HG03045 (cell line): ENCODE measurements around the gene ATP1A2.
A peak's percentile ranks its signal among the peaks of the same experiment; 100 is the strongest.

ENCODE experiments used
- ATAC-seq: cut with Tn5 transposase; IDR thresholded peaks from one replicate; pipeline ENCODE4 v1.9.1; 2021; ENCODE audit warnings: mild to moderate bottlenecking, moderate library complexity; ENCODE audit not compliant: unreplicated experiment

ATP1A2 gene

GRCh38 chr1:160084771-160085321, 30.7 kb upstream of the ATP1A2 start:
- no peak for ATAC-seq

GRCh38 chr1:160085686-160086455, 29.7 kb upstream of the ATP1A2 start:
- no peak for ATAC-seq

- ATAC-seq = no peak
Measured at GRCh38 chr1:160086456-160086892, 29.1 kb upstream of the ATP1A2 start.

- ATAC-seq = no peak
Measured at GRCh38 chr1:160087118-160087662, 28.4 kb upstream of the ATP1A2 start.

GRCh38 chr1:160089883-160090282, 25.7 kb upstream of the ATP1A2 start:
- no peak for ATAC-seq

GRCh38 chr1:160090760-160091159, 24.8 kb upstream of the ATP1A2 start:
- ATAC-seq = no peak

GRCh38 chr1:160091666-160092223, 23.8 kb upstream of the ATP1A2 start:
- ATAC-seq = no peak

- ATAC-seq = no peak
Measured at GRCh38 chr1:160092366-160093068, 23.0 kb upstream of the ATP1A2 start.

GRCh38 chr1:160093069-160093395, 22.5 kb upstream of the ATP1A2 start:
- ATAC-seq = no peak

- no peak for ATAC-seq
Measured at GRCh38 chr1:160093624-160094290, 21.8 kb upstream of the ATP1A2 start.

- no peak for ATAC-seq
Measured at GRCh38 chr1:160094291-160094625, 21.3 kb upstream of the ATP1A2 start.

- ATAC-seq = no peak
Measured at GRCh38 chr1:160094806-160095205, 20.8 kb upstream of the ATP1A2 start.

- ATAC-seq = no peak
Measured at GRCh38 chr1:160095382-160096105, 20.0 kb upstream of the ATP1A2 start.

GRCh38 chr1:160096274-160097116, 19.1 kb upstream of the ATP1A2 start:
- ATAC-seq = no peak

- no peak for ATAC-seq
Measured at GRCh38 chr1:160097151-160097910, 18.2 kb upstream of the ATP1A2 start.

- peak; percentile 51 for ATAC-seq
Measured at GRCh38 chr1:160097911-160098851, 17.4 kb upstream of the ATP1A2 start, which contains the start of gene IGSF8. Gene IGSF8 (minus strand): TSS chr1:160098619. CDS start chr1:160098472, 147 bp downstream.

GRCh38 chr1:160098852-160099561, 16.6 kb upstream of the ATP1A2 start:
- peak; percentile 83 for ATAC-seq
